ENCODE measurements around the gene SLC7A11.
"Not testable (repeated sequence)": the region's sequence is repeated elsewhere in the genome, so short reads cannot be mapped to it uniquely, and the experiment has no call there.

Gene SLC7A11

DNA sequence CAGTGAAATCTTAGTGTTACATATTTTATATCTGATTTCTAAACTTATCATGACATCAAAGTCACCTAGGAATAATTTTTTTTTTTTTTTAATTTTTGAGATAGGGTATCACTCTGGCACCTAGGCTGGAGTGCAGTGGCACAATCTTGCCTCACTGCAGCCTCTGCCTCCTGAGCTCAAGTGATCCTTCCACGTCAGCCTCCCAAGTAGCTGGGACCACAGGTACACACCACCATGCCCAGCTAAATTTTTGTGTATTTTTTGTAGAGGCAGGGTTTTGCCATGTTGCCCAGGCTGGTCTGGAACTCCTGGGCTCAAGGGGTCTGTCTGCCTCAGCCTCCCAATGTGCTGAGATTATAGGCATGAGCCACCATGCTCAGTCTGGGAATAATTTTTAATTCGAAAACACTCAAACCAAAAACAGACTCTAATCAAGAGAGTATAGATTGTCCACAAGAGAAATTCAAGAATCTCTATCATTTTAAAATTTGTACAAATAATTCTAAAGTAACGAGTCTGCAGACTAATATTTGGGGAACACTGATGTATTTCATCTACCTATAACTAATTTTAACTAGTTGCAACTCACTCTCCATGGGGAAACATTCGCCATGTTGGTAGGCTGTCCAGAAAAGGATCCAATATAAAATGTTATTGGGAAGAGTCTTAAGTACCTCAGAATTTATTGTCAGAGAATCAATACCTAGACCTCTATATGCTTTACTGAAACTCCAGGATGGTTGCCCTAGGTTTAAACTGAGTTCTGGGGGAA, 3.4 kb downstream of the SLC7A11 start:
- Histone ChIP-seq H3K4me3 (ENCODE audit: low read length) (no peak overlapping the region), H3K79me2 (ENCODE audit: low read length) (0 out of 2 replicates have a peak, but pooled peaks cover 4% of the 10 kb centered on the region), H3K36me3 (replicated peaks; ENCODE audit: insufficient read depth, low read length) (no peaks in the 10 kb centered on the region)

DNA sequence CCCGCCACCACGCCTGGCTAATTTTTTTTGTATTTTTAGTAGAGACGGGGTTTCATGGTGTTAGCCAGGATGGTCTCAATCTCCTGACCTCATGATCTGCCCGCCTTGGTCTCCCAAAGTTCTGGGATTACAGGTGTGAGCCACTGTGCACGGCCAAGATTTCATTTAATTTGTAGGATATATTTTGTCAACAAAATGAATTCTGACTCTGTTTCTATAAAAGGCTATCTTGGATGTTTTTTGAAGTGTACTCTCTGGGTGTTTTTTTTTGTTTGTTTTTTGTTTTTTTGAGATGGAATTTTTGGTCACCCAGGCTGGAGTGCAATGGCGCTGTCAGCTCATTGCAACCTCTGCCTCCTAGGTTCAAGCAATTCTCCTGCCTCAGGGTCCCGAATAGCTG, 5.0 kb downstream of the SLC7A11 start:
- H3K9ac ChIP-seq (ENCODE audit: low read length); H4K20me1 ChIP-seq (ENCODE audit: insufficient read depth, low read length); H3K4me3 ChIP-seq (ENCODE audit: low read length); H3F3A ChIP-seq (ENCODE audit: insufficient read depth, low read length); H2AFZ ChIP-seq (ENCODE audit: low read length); H3K79me2 ChIP-seq (ENCODE audit: low read length); H3K27ac ChIP-seq (ENCODE audit: low read length); H3K4me2 ChIP-seq (ENCODE audit: low read depth, low read length); DNase-seq; H3K4me1 ChIP-seq (ENCODE audit: low read length); H3K9me2 ChIP-seq (replicated peaks; ENCODE audit: insufficient read depth, low read length); H3K36me3 ChIP-seq (replicated peaks; ENCODE audit: insufficient read depth, low read length); H3K27me3 ChIP-seq (replicated peaks; ENCODE audit: insufficient read depth, low read length); H3K9me3 ChIP-seq (replicated peaks; ENCODE audit: insufficient read depth, low read length): not testable (repeated sequence)

More for the DNA sequence above, 3.4 kb downstream of the SLC7A11 start:
- Histone ChIP-seq H3K9me3 (replicated peaks; ENCODE audit: insufficient read depth, low read length) (no peaks in the 10 kb centered on the region), H2AFZ (ENCODE audit: low read length) (no peak overlapping the region), H3K4me2 (ENCODE audit: low read depth, low read length) (no peak overlapping the region), H3K27ac (ENCODE audit: low read length) (no peak overlapping the region), H3K9me2 (replicated peaks; ENCODE audit: insufficient read depth, low read length) (no peaks in the 10 kb centered on the region), H3K9ac (ENCODE audit: low read length) (no peak overlapping the region), H3K4me1 (ENCODE audit: low read length) (no peaks in the 10 kb centered on the region), H3F3A (ENCODE audit: insufficient read depth, low read length) (peaks cover 13% of the 10 kb centered on the region), H4K20me1 (ENCODE audit: insufficient read depth, low read length) (no peaks in the 10 kb centered on the region), H3K27me3 (replicated peaks; ENCODE audit: insufficient read depth, low read length) (no peaks in the 10 kb centered on the region)
- TF ChIP-seq, protein P1, sequence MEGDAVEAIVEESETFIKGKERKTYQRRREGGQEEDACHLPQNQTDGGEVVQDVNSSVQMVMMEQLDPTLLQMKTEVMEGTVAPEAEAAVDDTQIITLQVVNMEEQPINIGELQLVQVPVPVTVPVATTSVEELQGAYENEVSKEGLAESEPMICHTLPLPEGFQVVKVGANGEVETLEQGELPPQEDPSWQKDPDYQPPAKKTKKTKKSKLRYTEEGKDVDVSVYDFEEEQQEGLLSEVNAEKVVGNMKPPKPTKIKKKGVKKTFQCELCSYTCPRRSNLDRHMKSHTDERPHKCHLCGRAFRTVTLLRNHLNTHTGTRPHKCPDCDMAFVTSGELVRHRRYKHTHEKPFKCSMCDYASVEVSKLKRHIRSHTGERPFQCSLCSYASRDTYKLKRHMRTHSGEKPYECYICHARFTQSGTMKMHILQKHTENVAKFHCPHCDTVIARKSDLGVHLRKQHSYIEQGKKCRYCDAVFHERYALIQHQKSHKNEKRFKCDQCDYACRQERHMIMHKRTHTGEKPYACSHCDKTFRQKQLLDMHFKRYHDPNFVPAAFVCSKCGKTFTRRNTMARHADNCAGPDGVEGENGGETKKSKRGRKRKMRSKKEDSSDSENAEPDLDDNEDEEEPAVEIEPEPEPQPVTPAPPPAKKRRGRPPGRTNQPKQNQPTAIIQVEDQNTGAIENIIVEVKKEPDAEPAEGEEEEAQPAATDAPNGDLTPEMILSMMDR (IDR thresholded peaks at IDR 0.05; ENCODE audit: low read length): no peak
- TF ChIP-seq EZH2 (optimal IDR thresholded peaks at IDR 0.05; ENCODE audit: low read depth, low read length): no peak
- no peak for TF ChIP-seq EZH2phosphoT487 (IDR thresholded peaks at IDR 0.05; ENCODE audit: low read length)
- no peak for DNase-seq

DNA sequence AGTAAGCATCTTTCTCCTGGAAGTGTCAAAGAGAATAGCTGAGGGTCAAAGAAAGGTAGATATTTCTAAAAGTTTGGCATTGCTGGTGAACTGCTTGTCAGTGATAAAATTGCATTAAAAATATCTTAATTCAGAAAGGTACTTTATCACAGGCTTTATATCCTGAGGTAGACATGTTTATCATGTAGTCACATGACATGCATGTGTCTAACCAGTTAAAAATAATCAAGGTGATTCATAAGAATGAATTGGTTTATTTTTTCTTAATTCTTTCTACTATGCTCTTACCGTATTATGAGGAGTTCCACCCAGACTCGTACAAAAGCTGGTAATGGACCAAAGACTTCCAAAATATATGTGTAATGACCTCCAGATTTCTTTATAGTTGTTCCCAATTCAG, 6.1 kb downstream of the SLC7A11 start:
- TF ChIP-seq EZH2 (optimal IDR thresholded peaks at IDR 0.05; ENCODE audit: low read depth, low read length) (no peak), EZH2phosphoT487 (IDR thresholded peaks at IDR 0.05; ENCODE audit: low read length) (no peak)
- TF ChIP-seq, protein P1 (IDR thresholded peaks at IDR 0.05; ENCODE audit: low read length): no peak
- Histone ChIP-seq H3K79me2 (ENCODE audit: low read length) (0 out of 2 replicates have a peak, but pooled peaks cover 4% of the 10 kb centered on the region), H3K27me3 (replicated peaks; ENCODE audit: insufficient read depth, low read length) (no peaks in the 10 kb centered on the region), H3K4me1 (ENCODE audit: low read length) (no peaks in the 10 kb centered on the region), H3K9ac (ENCODE audit: low read length) (no peak overlapping the region), H3K9me3 (replicated peaks; ENCODE audit: insufficient read depth, low read length) (no peaks in the 10 kb centered on the region), H3K27ac (ENCODE audit: low read length) (no peak overlapping the region), H3K4me3 (ENCODE audit: low read length) (no peak overlapping the region), H3K4me2 (ENCODE audit: low read depth, low read length) (no peak overlapping the region), H4K20me1 (ENCODE audit: insufficient read depth, low read length) (no peaks in the 10 kb centered on the region), H3K36me3 (replicated peaks; ENCODE audit: insufficient read depth, low read length) (no peaks in the 10 kb centered on the region), H2AFZ (ENCODE audit: low read length) (no peak overlapping the region), H3F3A (ENCODE audit: insufficient read depth, low read length) (no peaks in the 10 kb centered on the region), H3K9me2 (replicated peaks; ENCODE audit: insufficient read depth, low read length) (no peaks in the 10 kb centered on the region)
- no peak for DNase-seq

DNA sequence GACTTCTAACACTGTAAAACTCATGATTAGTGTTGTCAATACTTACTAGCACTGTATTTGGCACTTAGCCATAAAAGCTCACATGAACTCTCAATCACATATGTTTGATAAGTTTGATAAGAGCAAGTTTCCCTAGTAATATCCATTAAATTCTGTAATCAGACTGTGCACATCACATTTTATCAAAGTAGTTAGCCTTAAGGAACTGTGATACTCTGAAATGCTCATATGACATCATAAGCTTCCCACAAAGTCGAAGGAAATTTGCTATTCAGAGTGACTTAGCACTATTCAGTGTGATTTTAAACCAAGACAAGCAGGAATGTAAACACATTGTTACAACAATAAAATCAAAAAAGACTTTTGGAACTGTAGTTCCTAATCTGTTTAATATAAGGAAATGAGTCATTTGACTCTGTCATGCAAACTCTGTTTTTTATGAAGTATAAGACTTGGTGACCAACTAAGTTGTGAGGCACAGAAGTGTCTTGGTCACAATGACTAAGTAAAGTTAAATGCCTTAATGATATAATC, 6.7 kb downstream of the SLC7A11 start:
- Histone ChIP-seq H3K4me3 (ENCODE audit: low read length) (no peak overlapping the region), H3K4me2 (ENCODE audit: low read depth, low read length) (no peak overlapping the region), H4K20me1 (ENCODE audit: insufficient read depth, low read length) (no peaks in the 10 kb centered on the region), H2AFZ (ENCODE audit: low read length) (no peak overlapping the region), H3K27me3 (replicated peaks; ENCODE audit: insufficient read depth, low read length) (no peaks in the 10 kb centered on the region), H3K27ac (ENCODE audit: low read length) (no peak overlapping the region), H3K36me3 (replicated peaks; ENCODE audit: insufficient read depth, low read length) (no peaks in the 10 kb centered on the region), H3F3A (ENCODE audit: insufficient read depth, low read length) (no peaks in the 10 kb centered on the region), H3K4me1 (ENCODE audit: low read length) (no peaks in the 10 kb centered on the region), H3K9ac (ENCODE audit: low read length) (no peak overlapping the region), H3K79me2 (ENCODE audit: low read length) (0 out of 2 replicates have a peak, but pooled peaks cover 1% of the 10 kb centered on the region), H3K9me2 (replicated peaks; ENCODE audit: insufficient read depth, low read length) (no peaks in the 10 kb centered on the region), H3K9me3 (replicated peaks; ENCODE audit: insufficient read depth, low read length) (no peaks in the 10 kb centered on the region)
- DNase-seq: no peak
- TF ChIP-seq EZH2 (optimal IDR thresholded peaks at IDR 0.05; ENCODE audit: low read depth, low read length) (no peak), EZH2phosphoT487 (IDR thresholded peaks at IDR 0.05; ENCODE audit: low read length) (no peak)
- TF ChIP-seq, protein P1 (IDR thresholded peaks at IDR 0.05; ENCODE audit: low read length): no peak

Measured in MM.1S (cell line).